Mesothelial cell of epicardium (in vitro differentiated cells): ENCODE data around the gene PALD1. TPM values are rescaled to one million over a fixed set of nuclear protein-coding genes. Genes with fewer than 3 reads are reported as not detected.

ENCODE experiments used
- DNase-seq, 2 experiments: peaks; one replicate each; pipeline ENCODE4 v3.0.0; 2021; ENCODE audit warnings: low spot score in 2 of 2; ENCODE audit not compliant: unreplicated experiment in 2 of 2
- H3K27ac Mint-ChIP-seq: 2 replicates; pipeline ENCODE4 v1.8.0; 2021; ENCODE audit warnings: mixed read lengths
- H3K27me3 Mint-ChIP-seq: 2 replicates; pipeline ENCODE4 v1.8.0; 2021; ENCODE audit warnings: low read depth, mixed read lengths
- H3K36me3 Mint-ChIP-seq: 2 replicates; pipeline ENCODE4 v1.8.0; 2021; ENCODE audit warnings: mixed read lengths
- H3K4me1 Mint-ChIP-seq: 2 replicates; pipeline ENCODE4 v1.8.0; 2021; ENCODE audit warnings: mixed read lengths
- H3K4me3 Mint-ChIP-seq: 2 replicates; pipeline ENCODE4 v1.8.0; 2021; ENCODE audit warnings: mild to moderate bottlenecking, moderate library complexity, mixed read lengths
- H3K9me3 Mint-ChIP-seq: 2 replicates; pipeline ENCODE4 v1.8.0; 2021; ENCODE audit warnings: mixed read lengths
- total RNA-seq: library from RNA; stranded (reverse); gene quantifications from 3 replicates; pipeline ENCODE4 v1.2.1, GENCODE V29; 2021
- TF ChIP-seq, protein P1 (sequence below): fragments of 200-600 bp; sonication (generic); IDR thresholded peaks from one replicate; pipeline ENCODE4 v1.5.0; 2021; ENCODE audit warnings: antibody characterized with exemption; ENCODE audit not compliant: unreplicated experiment

The PALD1 gene
- total RNA-seq, 1 donor from 2014 or later: 4.9 TPM

DNA sequence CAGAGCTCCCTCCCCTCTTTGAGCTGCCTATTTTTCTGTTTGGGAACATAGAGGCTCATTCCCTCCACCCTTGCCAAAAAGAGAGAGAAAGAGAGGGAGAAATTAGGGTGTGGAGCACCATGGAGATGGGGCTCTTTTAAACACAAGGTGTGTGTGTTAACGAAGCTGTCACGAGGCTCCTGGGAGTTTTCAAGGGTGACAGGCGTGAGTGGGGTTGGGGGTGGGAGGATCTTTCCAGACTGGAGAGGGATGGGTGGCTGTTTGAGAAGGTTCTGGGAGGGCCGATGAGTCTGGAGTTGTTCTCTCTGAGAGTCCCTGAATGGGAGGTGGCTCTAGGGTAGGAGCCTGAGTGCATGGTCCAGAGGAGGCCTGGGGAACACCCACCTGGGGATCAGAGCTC, 45.0 kb downstream of the PALD1 start:
- TF ChIP-seq, protein P1, sequence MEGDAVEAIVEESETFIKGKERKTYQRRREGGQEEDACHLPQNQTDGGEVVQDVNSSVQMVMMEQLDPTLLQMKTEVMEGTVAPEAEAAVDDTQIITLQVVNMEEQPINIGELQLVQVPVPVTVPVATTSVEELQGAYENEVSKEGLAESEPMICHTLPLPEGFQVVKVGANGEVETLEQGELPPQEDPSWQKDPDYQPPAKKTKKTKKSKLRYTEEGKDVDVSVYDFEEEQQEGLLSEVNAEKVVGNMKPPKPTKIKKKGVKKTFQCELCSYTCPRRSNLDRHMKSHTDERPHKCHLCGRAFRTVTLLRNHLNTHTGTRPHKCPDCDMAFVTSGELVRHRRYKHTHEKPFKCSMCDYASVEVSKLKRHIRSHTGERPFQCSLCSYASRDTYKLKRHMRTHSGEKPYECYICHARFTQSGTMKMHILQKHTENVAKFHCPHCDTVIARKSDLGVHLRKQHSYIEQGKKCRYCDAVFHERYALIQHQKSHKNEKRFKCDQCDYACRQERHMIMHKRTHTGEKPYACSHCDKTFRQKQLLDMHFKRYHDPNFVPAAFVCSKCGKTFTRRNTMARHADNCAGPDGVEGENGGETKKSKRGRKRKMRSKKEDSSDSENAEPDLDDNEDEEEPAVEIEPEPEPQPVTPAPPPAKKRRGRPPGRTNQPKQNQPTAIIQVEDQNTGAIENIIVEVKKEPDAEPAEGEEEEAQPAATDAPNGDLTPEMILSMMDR: no peak
- Mint-ChIP-seq H3K36me3 (no peaks in the 10 kb centered on the region), H3K4me3 (no peak overlapping the region), H3K4me1 (no peaks in the 10 kb centered on the region), H3K9me3 (no peaks in the 10 kb centered on the region), H3K27me3 (no peaks in the 10 kb centered on the region), H3K27ac (no peak overlapping the region)
- DNase-seq: no peak

DNA sequence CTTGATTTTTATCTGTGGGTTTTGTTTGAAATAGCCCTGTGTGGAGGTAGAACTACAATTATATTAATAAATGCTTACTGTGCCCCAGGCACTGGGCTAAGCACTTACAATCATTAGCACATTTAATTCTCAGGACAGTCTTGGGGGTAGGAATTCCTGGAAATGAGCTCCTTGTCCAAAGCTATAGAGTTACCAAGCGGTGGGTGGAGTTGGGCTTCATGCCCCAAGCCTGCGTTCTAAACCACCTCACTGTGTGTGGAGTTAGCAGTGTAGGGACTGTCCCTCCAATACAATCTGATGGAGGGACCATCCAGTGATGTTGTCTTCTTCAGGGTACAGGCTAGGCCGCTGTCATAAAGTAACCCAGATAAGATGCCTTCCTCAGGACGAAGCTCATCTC, 49.7 kb downstream of the PALD1 start:
- H3K36me3 Mint-ChIP-seq: no peaks in the 10 kb centered on the region
- no peaks in the 10 kb centered on the region for H3K4me1 Mint-ChIP-seq
- TF ChIP-seq, protein P1: no peak
- DNase-seq: no peak
- no peak overlapping the region for H3K4me3 Mint-ChIP-seq
- no peak overlapping the region for H3K27ac Mint-ChIP-seq
- no peaks in the 10 kb centered on the region for H3K9me3 Mint-ChIP-seq
- H3K27me3 Mint-ChIP-seq: no peaks in the 10 kb centered on the region

- Mint-ChIP-seq H3K27me3 (no peaks in the 10 kb centered on the region), H3K4me1 (no peaks in the 10 kb centered on the region), H3K9me3 (no peaks in the 10 kb centered on the region), H3K36me3 (no peaks in the 10 kb centered on the region), H3K27ac (no peak overlapping the region), H3K4me3 (no peak overlapping the region)
- TF ChIP-seq, protein P1: no peak
- no peak for DNase-seq
Observed at GRCh38 chr10:70528741-70529362, 50.3 kb downstream of the PALD1 start.

- no peaks in the 10 kb centered on the region for H3K4me1 Mint-ChIP-seq
- H3K9me3 Mint-ChIP-seq: no peaks in the 10 kb centered on the region
- TF ChIP-seq, protein P1: no peak
- no peak overlapping the region for H3K4me3 Mint-ChIP-seq
- H3K27me3 Mint-ChIP-seq: peaks cover 3% of the 10 kb centered on the region
- H3K27ac Mint-ChIP-seq: no peak overlapping the region
- DNase-seq: no peak
- H3K36me3 Mint-ChIP-seq: no peaks in the 10 kb centered on the region
Observed at GRCh38 chr10:70529848-70530247, 51.3 kb downstream of the PALD1 start.

- no peaks in the 10 kb centered on the region for H3K9me3 Mint-ChIP-seq
- no peaks in the 10 kb centered on the region for H3K36me3 Mint-ChIP-seq
- TF ChIP-seq, protein P1: no peak
- H3K27me3 Mint-ChIP-seq: peaks cover 3% of the 10 kb centered on the region
- no peak for DNase-seq
- no peak overlapping the region for H3K27ac Mint-ChIP-seq
- H3K4me1 Mint-ChIP-seq: no peaks in the 10 kb centered on the region
- no peak overlapping the region for H3K4me3 Mint-ChIP-seq
Observed at GRCh38 chr10:70530315-70530714, 51.7 kb downstream of the PALD1 start.
